ENCODE results near the gene RAP1B.
"Not testable (repeated sequence)": the region's sequence is repeated elsewhere in the genome, so short reads cannot be mapped to it uniquely, and the experiment has no call there.

The RAP1B gene

GRCh38 chr12:68633614-68634558 is 23.2 kb downstream of the RAP1B start:
- no peak for DNase-seq

GRCh38 chr12:68636268-68636667 is 25.6 kb downstream of the RAP1B start:
- no peak for DNase-seq

GRCh38 chr12:68637439-68637838 is 26.7 kb downstream of the RAP1B start:
- DNase-seq = not testable (repeated sequence)

- DNase-seq = no peak
Measured at GRCh38 chr12:68638171-68638570, 27.5 kb downstream of the RAP1B start.

GRCh38 chr12:68638721-68639395 is 28.2 kb downstream of the RAP1B start:
- DNase-seq = no peak

DNA sequence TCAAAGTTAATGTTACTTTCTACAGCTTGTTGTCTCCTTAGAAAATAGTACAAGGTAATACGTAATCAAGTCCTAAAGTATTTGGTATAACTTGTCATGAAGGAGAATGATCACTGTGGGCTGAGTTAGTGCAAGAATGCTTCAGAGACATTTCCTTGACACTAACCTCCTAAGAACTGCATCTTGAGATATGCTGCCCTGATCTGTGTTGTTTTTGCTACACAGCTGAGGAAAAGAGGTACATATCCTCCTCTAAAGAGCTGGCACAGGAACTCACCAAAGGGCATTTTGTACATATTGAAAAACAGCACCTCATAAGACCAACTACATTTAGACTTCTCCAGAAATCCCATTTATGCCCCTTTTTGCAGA is 28.7 kb downstream of the RAP1B start:
- DNase-seq = no peak

DNA sequence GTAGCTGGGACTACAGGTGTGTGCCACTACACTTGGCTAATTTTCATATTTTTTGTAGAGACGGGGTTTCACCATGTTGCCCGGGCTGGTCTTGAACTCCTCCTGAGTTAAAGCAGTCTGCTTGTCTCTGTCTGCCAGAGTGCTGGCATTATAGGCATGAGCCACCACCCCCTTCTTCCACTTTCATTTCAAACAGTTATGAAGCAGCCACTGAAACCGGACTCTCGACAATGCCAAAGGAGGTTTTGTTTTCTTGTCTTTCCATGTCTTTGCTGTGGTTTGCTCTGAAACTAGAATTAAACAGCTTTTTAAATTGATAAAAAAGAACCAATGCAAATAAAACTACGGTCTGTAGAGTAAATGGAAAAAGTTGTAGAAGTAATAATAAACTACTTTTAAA is 30.4 kb downstream of the RAP1B start:
- peak in 1 of 51 donors; percentile 6 for DNase-seq

GRCh38 chr12:68646484-68646883 is 35.8 kb downstream of the RAP1B start:
- DNase-seq = no peak

DNA sequence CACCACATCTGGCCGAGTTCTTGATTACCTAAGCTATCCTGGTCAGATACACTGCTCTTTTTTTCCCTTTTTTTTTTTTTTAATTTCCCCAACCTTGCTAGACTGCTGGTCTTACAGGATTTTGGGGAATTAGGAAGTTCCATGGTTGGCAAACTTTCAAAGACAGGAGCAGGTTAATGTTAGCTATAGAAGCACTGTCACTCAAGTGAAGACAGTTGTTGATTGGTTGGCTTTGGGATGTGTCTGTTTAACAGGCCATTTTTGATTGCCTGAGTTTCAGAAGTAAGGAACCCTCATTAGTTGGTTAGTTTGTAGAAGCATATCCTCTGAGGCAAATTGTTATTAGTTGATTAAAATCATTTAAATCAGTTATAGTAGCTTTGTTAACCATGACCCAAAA is 36.8 kb downstream of the RAP1B start:
- no peak for DNase-seq

DNA sequence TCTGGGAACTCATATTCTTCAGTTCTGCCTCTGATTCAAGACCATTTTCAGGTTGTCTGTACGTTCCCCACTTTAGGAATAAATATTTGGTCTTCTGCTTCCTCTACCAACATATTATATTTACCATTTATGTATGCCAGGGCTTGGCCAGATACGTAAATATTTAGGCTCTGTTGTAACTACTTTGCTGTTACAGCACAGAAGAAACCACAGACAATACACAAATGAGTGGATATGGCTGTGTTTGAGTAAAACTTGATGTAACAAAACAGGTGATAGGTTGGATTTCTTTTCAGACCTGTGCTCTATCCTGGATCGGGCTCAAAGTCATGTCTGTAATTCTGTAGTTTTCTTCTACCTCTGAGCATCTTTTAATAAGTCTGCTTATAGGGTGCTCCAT is 37.5 kb downstream of the RAP1B start:
- no peak for DNase-seq

DNA sequence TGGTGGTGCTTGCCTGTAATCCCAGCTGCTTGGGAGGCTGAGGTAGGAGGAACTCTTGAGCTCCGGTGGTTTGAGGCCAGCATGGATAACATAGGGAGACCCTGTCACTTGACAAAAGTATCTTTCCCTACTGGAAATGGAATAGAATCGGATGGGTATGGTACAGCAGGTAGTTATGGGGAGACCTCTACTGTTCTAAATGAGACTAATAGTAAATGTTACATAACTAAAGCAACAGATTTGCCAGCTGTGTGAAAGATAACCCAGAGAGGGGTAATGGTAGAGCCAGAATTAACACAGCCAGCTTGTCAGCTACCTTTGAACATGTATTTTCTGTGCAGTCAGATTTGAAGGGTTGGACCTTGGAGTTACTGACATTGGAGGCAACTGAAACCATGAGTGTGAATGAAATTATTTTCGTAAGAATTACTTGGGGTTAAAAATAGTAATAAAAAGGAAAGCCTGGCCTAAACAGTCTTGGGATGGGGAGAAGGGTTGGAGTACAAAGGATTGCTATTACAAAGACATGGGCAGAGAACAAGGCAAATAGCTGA is 54.4 kb downstream of the RAP1B start:
- peak in 1 of 51 donors; percentile 5 for DNase-seq

DNA sequence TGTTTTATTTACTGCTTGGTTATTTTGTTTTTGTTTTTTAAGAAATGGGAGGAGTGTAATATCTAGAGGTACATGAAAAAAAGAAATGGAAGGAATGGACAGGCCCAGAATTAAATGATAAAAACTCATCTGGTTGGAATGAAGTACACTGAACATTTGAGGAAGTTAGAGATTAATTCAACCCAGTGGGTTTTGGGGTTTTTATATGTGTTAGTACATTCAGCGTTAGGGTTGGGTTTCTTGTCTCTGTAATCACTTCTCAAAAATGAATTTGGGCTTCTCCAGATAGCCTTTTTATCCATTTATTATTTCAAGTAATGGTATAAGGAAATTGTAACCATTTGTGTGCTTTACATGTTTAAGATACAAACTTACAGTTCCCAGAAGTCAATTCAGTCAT is 56.6 kb downstream of the RAP1B start:
- DNase-seq = no peak

DNA sequence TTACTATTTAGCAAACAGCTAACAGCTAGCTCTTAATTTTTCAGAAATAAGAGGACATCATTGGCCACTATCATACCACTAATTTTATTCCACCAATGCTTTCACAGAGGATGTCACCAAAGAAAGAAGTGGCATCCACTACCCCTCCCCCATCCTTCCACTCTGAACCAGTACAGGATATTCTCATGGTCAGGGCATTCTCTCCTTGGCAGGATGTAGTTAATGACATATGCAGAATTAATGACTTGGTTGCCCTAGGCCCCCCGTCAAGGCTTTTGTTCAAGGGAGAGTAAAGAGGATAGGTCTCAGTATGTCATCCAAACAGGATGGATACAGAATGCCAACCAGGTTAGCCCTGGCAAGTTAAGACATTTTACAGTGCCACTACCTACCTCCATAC is 57.2 kb downstream of the RAP1B start:
- DNase-seq = no peak

DNA sequence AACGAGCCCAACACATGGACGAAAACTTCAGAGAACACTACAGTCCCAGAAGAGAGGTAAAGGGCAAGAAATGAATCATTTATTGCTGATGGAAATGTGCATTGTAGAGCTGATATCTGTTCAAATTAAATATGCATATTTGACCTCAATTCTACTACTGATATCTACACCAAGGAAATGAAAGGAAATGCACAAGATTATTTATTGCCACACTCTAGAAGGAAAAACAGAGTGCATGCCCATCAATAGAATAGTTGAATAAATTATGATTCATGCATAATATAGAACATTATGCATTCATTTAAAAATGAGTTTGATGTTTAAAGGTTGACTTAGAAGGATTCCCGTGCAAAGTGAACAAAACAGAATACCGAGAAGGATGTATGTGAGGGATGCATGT is 60.5 kb downstream of the RAP1B start:
- DNase-seq = no peak

- no peak for DNase-seq
Measured at GRCh38 chr12:68673788-68674187, 63.1 kb downstream of the RAP1B start.

DNA sequence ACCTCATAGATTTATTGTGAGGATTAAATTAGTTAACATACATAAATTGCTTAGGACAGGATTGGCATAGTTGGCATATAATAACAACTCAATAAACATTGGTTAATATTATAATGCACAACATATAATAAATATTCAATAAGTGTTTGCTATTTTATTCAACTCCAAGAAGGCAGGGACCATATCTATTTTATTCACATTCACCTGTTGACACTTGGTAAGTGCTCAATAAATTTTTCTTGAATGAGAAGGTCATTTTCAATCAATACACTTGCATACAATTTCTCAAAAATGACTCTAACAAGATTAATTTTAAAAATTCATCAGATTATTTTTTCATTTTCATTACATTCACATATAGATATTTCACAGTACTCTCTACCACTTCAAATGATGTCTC is 63.7 kb downstream of the RAP1B start:
- no peak for DNase-seq

DNA sequence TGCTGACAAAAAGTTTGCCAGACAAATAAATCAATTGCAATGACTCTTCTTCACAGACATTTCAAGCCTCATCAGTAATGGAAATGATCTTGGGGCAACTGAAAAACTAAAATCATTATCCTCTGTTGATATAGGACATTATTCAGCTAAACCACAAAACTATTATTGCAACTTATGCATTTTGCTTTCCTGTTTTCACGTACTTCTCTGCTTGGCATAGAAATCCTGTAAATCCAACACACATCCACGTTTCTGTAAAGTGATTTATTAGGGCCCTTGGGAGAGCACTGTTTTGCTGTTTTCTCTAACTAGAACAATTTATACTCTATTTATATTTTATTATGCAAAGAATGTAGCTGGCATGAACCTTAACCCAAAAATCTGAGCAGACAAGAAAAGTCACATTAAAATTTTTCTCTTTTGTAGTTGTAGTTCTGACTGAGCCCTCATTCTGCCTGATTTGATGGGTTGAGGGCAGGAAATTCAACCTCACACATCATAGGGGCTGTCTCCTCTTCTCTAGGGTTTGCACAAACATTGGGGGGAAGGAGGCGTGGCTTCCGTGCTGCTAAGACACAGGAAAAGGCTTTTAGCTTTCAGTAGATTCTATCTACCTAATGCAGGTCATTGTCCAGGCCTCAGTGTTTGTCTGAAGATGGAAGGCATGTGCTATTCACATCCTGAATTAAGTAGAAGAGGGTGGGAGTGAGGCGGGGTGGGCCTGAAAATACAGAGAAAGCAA is 64.6 kb downstream of the RAP1B start:
- no peak for DNase-seq

DNA sequence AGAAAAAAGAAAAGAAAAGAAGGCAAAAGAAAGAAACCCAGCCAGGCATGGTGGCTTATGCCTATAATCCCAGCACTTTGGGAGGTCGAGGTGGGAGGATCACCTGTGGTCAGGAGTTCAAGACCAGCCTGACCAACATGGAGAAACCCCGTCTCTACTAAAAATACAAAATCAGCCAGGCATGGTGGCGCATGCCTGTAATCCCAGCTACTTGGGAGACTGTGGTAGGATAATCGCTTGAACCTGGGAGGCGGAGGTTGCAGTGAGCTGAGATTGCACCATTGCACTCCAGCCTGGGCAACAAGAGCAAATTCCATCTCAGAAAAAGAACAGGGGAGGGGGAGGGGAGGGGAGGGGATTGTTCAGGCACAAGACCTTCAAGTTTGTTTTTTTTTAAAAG is 66.2 kb downstream of the RAP1B start:
- not testable (repeated sequence) for DNase-seq

DNA sequence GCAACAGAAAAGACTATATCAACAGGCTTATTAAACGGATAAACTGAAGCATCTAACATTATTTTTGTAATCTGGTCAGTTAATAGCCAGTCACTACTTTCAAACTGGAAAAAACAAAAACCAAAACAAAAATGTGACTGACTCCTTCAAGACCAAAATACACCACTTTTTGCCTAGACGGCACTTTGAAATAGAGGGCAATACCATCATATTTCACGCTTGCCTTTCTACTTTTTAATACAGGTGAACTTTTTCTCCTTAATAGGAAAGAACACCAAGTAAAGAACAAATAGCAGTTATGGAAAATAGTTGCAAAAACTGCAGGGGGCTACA is 75.5 kb downstream of the RAP1B start:
- DNase-seq = no peak

DNA sequence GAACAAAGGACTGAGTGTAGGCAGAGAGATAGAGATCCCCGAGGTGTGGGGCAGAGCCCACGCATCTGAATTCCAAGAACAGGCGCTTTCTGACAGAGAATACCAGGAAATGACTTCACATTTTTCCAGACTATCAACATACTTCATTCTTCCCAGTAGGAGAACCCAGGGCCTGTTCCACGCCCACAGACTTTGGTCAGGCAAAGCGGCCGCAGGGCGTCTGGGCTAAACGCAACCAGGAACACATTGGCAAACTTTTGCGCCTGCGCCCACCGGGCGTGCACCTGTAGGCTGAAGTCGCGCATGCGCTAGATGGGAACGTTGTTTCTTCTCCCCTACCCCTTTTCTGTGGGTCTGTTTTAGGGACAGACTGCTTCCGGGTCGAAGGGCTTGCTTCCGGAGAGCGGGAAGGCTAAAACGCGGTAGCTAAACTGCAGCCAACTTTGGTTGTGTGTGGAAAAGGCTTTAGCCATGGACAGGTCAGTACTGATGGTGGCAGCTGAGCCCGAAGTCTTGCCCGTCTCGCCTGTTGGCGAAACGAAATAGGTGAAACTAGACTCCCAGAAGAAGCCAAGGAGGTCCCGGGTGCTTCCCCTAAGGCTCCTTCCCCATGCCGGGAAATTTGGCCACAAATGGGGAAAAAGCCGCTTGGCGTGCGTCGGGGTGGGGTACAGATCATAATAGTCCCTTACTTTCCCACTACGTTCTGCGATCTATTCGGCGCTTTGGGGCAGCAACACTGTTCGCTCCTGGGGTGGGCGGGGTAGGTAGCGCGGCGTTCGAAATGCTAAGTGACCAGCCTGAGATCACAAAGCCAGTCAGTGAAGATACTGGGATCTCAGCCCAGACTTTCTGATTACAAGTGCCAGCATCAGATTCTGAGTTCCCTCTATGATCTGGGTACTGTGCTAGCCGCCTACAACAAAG is 76.2 kb downstream of the RAP1B start, which contains the start of gene NUP107:
Gene NUP107 (plus strand): TSS at position 384 of the 927 bp plus-strand sequence. CDS start 88 bp downstream, at position 472.
- DNase-seq = peak; percentile 75 to 97 (median 91)

GRCh38 chr12:68695454-68695853 is 84.8 kb downstream of the RAP1B start:
- no peak for DNase-seq

Measured in hypothalamus (tissue), 51 donors.